H9 (cell line): Measurements from ENCODE around the gene POFUT2. TPM values are rescaled to one million over a fixed set of nuclear protein-coding genes. Genes with fewer than 3 reads are reported as not detected.

ENCODE experiments used
- DNase-seq: peaks from one replicate; pipeline ENCODE4 v3.0.0-alpha.2; 2017
- H2AFZ ChIP-seq: one replicate; pipeline ENCODE4 v1.6.1; 2013; ENCODE audit warnings: mild to moderate bottlenecking, low read length, control low read depth, moderate library complexity
- H2AK5ac ChIP-seq: 2 replicates; pipeline ENCODE4 v1.6.1; 2013; ENCODE audit warnings: low read length, control low read depth, mixed read lengths; ENCODE audit not compliant: insufficient read length
- H2BK120ac ChIP-seq: one replicate; pipeline ENCODE4 v1.6.1; 2013; ENCODE audit warnings: low read depth, mild to moderate bottlenecking, low read length, control low read depth, inconsistent platforms; ENCODE audit not compliant: poor library complexity, severe bottlenecking
- H2BK12ac ChIP-seq: 2 replicates; pipeline ENCODE4 v1.6.1; 2013; ENCODE audit warnings: low read length, control low read depth, mixed read lengths, low read depth; ENCODE audit not compliant: insufficient read length
- H2BK15ac ChIP-seq: 2 replicates; pipeline ENCODE4 v1.6.1; 2013; ENCODE audit warnings: low read depth, low read length, control low read depth
- H2BK20ac ChIP-seq: one replicate; pipeline ENCODE4 v1.6.1; 2013; ENCODE audit warnings: low read depth, mild to moderate bottlenecking, low read length, control low read depth, inconsistent platforms; ENCODE audit not compliant: poor library complexity, severe bottlenecking
- H2BK5ac ChIP-seq: 2 replicates; pipeline ENCODE4 v1.6.1; 2013; ENCODE audit warnings: low read length, control low read depth, mixed read lengths; ENCODE audit not compliant: insufficient read length
- H3K14ac ChIP-seq: 2 replicates; pipeline ENCODE4 v1.6.1; 2013; ENCODE audit warnings: low read length, control low read depth; ENCODE audit not compliant: insufficient read depth
- H3K18ac ChIP-seq: 2 replicates; pipeline ENCODE4 v1.6.1; 2013; ENCODE audit warnings: low read depth, mild to moderate bottlenecking, mixed read lengths, low read length, control low read depth; ENCODE audit not compliant: insufficient read length
- H3K23ac ChIP-seq: 2 replicates; pipeline ENCODE4 v1.6.1; 2013; ENCODE audit warnings: low read length, control low read depth, mixed read lengths, low read depth; ENCODE audit not compliant: insufficient read length
- H3K23me2 ChIP-seq: 2 replicates; pipeline ENCODE4 v1.6.1; 2013; ENCODE audit warnings: low read depth, mild to moderate bottlenecking, mixed read lengths, low read length, control low read depth; ENCODE audit not compliant: insufficient read length, poor library complexity, severe bottlenecking
- H3K27ac ChIP-seq: 2 replicates; pipeline ENCODE4 v1.5.1; 2013; ENCODE audit warnings: low read length, control low read depth, mixed read lengths, low read depth; ENCODE audit not compliant: insufficient read length
- H3K27me3 ChIP-seq: 2 replicates; pipeline ENCODE4 v1.6.1; 2013; ENCODE audit warnings: low read length, control low read depth, inconsistent platforms; ENCODE audit not compliant: insufficient read depth
- H3K4ac ChIP-seq: 2 replicates; pipeline ENCODE4 v1.6.1; 2013; ENCODE audit warnings: low read depth, mild to moderate bottlenecking, control low read depth, inconsistent platforms, low read length, moderate library complexity
- H3K4me1 ChIP-seq: 2 replicates; pipeline ENCODE4 v1.6.1; 2013; ENCODE audit warnings: low read length, control low read depth, inconsistent platforms; ENCODE audit not compliant: insufficient read depth
- H3K4me2 ChIP-seq: 2 replicates; pipeline ENCODE4 v1.6.1; 2013; ENCODE audit warnings: low read length, control low read depth, mixed read lengths; ENCODE audit not compliant: insufficient read length, insufficient read depth
- H3K56ac ChIP-seq: 2 replicates; pipeline ENCODE4 v1.6.1; 2013; ENCODE audit warnings: low read depth, mild to moderate bottlenecking, mixed read lengths, low read length, control low read depth; ENCODE audit not compliant: insufficient read length
- H3K79me1 ChIP-seq: 2 replicates; pipeline ENCODE4 v1.6.1; 2013; ENCODE audit warnings: low read depth, mild to moderate bottlenecking, moderate library complexity, low read length, control low read depth, inconsistent platforms; ENCODE audit not compliant: insufficient read depth, poor library complexity, severe bottlenecking
- H3K79me2 ChIP-seq: 2 replicates; pipeline ENCODE4 v1.6.1; 2013; ENCODE audit warnings: low read length, control low read depth, inconsistent platforms; ENCODE audit not compliant: insufficient read depth
- H3K9ac ChIP-seq: 2 replicates; pipeline ENCODE4 v1.6.1; 2013; ENCODE audit warnings: low read length, control low read depth, mixed read lengths; ENCODE audit not compliant: insufficient read length; ENCODE audit errors: extremely low read depth
- H3K9me3 ChIP-seq: one replicate; pipeline ENCODE4 v1.6.1; 2013; ENCODE audit warnings: low read depth, low read length, inconsistent platforms; ENCODE audit not compliant: control insufficient read depth
- H3T11ph ChIP-seq: one replicate; pipeline ENCODE4 v1.6.1; 2013; ENCODE audit warnings: mild to moderate bottlenecking, low read length, control low read depth, inconsistent platforms
- H4K20me1 ChIP-seq: one replicate; pipeline ENCODE4 v1.6.1; 2013; ENCODE audit not compliant: control insufficient read depth, insufficient read length, insufficient read depth
- H4K5ac ChIP-seq: 2 replicates; pipeline ENCODE4 v1.6.1; 2013; ENCODE audit warnings: low read depth, mild to moderate bottlenecking, mixed read lengths, low read length, control low read depth; ENCODE audit not compliant: insufficient read length
- H4K8ac ChIP-seq: replicated peaks from 2 replicates; pipeline ENCODE4 v1.6.1; 2013; ENCODE audit warnings: low read length, control low read depth, mixed read lengths, low read depth; ENCODE audit not compliant: insufficient read length
- H4K91ac ChIP-seq: 2 replicates; pipeline ENCODE4 v1.6.1; 2013; ENCODE audit warnings: low read depth, mild to moderate bottlenecking, moderate library complexity, mixed read lengths, low read length, control low read depth; ENCODE audit not compliant: insufficient read length
- H3K27ac Mint-ChIP-seq, 3 experiments: 2 replicates in 2 of 3; 3 replicates in 1 of 3; pipeline ENCODE4 v1.8.0; 2020 to 2021; ENCODE audit warnings: mixed read lengths in 3 of 3, mild to moderate bottlenecking in 1 of 3, moderate library complexity in 1 of 3
- H3K27me3 Mint-ChIP-seq: 2 replicates; pipeline ENCODE4 v1.8.0; 2021; ENCODE audit warnings: low read depth, mild to moderate bottlenecking, moderate library complexity, mixed read lengths
- H3K36me3 Mint-ChIP-seq, 3 experiments: 2 replicates in 2 of 3; 3 replicates in 1 of 3; pipeline ENCODE4 v1.8.0; 2020 to 2021; ENCODE audit warnings: low read depth in 3 of 3, mixed read lengths in 3 of 3; ENCODE audit not compliant: insufficient read depth in 1 of 3
- H3K4me1 Mint-ChIP-seq, 2 experiments: 2 replicates each; pipeline ENCODE4 v1.8.0; 2020; ENCODE audit warnings: mixed read lengths in 2 of 2
- H3K4me3 Mint-ChIP-seq, 2 experiments: 2 replicates in 1 of 2; 3 replicates in 1 of 2; pipeline ENCODE4 v1.8.0; 2020 to 2021; ENCODE audit warnings: mild to moderate bottlenecking in 2 of 2, mixed read lengths in 2 of 2, moderate library complexity in 1 of 2
- H3K9me3 Mint-ChIP-seq, 2 experiments: 2 replicates in 1 of 2; 3 replicates in 1 of 2; pipeline ENCODE4 v1.8.0; 2020; ENCODE audit warnings: mild to moderate bottlenecking in 2 of 2, mixed read lengths in 2 of 2, moderate library complexity in 1 of 2
- WGBS: extraction: QIAGEN DNeasy Blood & Tissue Kit; methylation state at CpG from one replicate; pipeline ENCODE4 v1.1.7; 2013; ENCODE audit warnings: missing lambda C conversion rate, low lambda C conversion rate, mixed read lengths; ENCODE audit not compliant: insufficient read length; ENCODE audit errors: extremely low coverage; 5-methylcytosine and 5-hydroxymethylcytosine counted together
- total RNA-seq: library from RNA; stranded (reverse); gene quantifications from 2 replicates; pipeline ENCODE4 v1.2.1, GENCODE V29; 2021
- TF ChIP-seq, protein P1 (sequence below): fragments of 200-600 bp; sonication (generic); conservative IDR thresholded peaks from 3 replicates; pipeline ENCODE4 v1.8.0; 2021; ENCODE audit warnings: antibody characterized with exemption, mild to moderate bottlenecking

POFUT2 gene
- total RNA-seq, 1 experiment from 2014 or later = 34.8 TPM

DNA sequence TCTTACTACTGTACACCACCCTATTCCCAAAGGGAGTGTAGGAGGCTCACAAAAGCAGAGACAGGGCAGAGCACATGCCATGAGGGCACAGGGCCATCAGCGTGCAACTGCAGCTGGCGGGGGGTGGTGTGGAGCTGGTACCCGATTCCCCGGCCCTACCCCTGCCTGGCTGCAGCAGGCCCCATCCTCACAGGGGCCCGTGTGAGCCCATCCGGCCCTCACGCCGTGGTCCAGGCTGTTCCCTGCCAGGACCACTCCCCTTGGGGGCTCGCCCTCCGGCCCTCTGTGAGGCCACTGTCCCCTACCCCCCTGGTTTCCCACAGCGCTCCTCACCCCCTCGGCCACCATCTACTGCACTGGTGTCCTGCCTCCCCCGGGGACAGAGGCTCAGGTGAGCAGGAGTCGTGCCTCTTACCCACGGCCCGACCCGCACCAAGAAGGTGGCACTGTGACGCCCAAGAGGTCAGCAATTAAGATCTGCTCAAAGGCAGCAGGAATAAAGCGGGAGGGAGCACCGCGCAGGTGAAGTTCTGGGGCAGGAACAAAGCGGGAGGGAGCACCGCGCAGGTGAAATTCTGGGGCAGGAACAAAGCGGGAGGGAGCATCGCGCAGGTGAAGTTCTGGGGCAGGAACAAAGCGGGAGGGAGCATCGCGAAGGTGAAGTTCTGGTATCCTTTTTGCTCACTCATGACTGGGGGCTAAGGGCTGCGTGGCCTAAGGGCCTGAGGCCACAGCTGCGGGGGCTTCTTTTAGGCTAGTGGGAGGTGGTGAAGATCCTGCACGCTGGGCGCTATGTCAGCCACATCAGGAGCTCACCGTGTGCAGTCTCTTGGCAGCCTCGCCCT lies 3.9 kb downstream of the POFUT2 start:
- no peak overlapping the region for H4K91ac ChIP-seq
- no peaks in the 10 kb centered on the region for H3K9me3 ChIP-seq
- no peak overlapping the region for H3K56ac ChIP-seq
- no peaks in the 10 kb centered on the region for H3K79me1 ChIP-seq
- no peak overlapping the region for H3K27ac ChIP-seq
- H2BK15ac ChIP-seq = no peak overlapping the region
- TF ChIP-seq, protein P1, sequence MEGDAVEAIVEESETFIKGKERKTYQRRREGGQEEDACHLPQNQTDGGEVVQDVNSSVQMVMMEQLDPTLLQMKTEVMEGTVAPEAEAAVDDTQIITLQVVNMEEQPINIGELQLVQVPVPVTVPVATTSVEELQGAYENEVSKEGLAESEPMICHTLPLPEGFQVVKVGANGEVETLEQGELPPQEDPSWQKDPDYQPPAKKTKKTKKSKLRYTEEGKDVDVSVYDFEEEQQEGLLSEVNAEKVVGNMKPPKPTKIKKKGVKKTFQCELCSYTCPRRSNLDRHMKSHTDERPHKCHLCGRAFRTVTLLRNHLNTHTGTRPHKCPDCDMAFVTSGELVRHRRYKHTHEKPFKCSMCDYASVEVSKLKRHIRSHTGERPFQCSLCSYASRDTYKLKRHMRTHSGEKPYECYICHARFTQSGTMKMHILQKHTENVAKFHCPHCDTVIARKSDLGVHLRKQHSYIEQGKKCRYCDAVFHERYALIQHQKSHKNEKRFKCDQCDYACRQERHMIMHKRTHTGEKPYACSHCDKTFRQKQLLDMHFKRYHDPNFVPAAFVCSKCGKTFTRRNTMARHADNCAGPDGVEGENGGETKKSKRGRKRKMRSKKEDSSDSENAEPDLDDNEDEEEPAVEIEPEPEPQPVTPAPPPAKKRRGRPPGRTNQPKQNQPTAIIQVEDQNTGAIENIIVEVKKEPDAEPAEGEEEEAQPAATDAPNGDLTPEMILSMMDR = no peak
- H3K4ac ChIP-seq = no peak overlapping the region
- H2BK12ac ChIP-seq = no peak overlapping the region
- DNase-seq = peak; percentile 16
- H4K5ac ChIP-seq = no peak overlapping the region
- H3K18ac ChIP-seq = no peak overlapping the region
- H2AFZ ChIP-seq = no peak overlapping the region
- H3K4me1 ChIP-seq = no peaks in the 10 kb centered on the region
- no peak overlapping the region for H3K4me2 ChIP-seq
- H2BK20ac ChIP-seq = no peak overlapping the region
- no peaks in the 10 kb centered on the region for H4K20me1 ChIP-seq
- H2AK5ac ChIP-seq = no peak overlapping the region
- peaks cover 4 to 9% of the 10 kb centered on the region in 2 experiments for H3K4me1 Mint-ChIP-seq
- no peaks in the 10 kb centered on the region for H3K27me3 ChIP-seq
- H3K23me2 ChIP-seq = peaks cover 4% of the 10 kb centered on the region
- no peak overlapping the region for H2BK5ac ChIP-seq
- no peak overlapping the region for H3K27ac Mint-ChIP-seq
- H3K4me3 Mint-ChIP-seq = no peak overlapping the region
- no peak overlapping the region for H3K23ac ChIP-seq
- H3K14ac ChIP-seq = no peak overlapping the region
- H3T11ph ChIP-seq = no peak overlapping the region
- no peak overlapping the region for H2BK120ac ChIP-seq
- peaks cover 38 to 64% (median 55%) of the 10 kb centered on the region in 3 experiments for H3K36me3 Mint-ChIP-seq
- H3K79me2 ChIP-seq = no peaks in the 10 kb centered on the region
- H3K9me3 Mint-ChIP-seq = no peaks in the 10 kb centered on the region
- no peaks in the 10 kb centered on the region for H3K27me3 Mint-ChIP-seq
- WGBS = no CpG with 5 or more reads among the region's 36 CpGs
- no peak overlapping the region for H4K8ac ChIP-seq
- no peak overlapping the region for H3K9ac ChIP-seq
